Activated CD4-positive, alpha-beta T cell treated with anti-CD3 and anti-CD28 coated beads, Interleukin-2, amount 50 U/mL, for 16 hours (primary cell): Measurements from ENCODE around the gene FRMD1.

Experiments used
- DNase-seq: peaks from one replicate; pipeline ENCODE4 v3.0.0-alpha.2; 2020

The FRMD1 gene

DNA sequence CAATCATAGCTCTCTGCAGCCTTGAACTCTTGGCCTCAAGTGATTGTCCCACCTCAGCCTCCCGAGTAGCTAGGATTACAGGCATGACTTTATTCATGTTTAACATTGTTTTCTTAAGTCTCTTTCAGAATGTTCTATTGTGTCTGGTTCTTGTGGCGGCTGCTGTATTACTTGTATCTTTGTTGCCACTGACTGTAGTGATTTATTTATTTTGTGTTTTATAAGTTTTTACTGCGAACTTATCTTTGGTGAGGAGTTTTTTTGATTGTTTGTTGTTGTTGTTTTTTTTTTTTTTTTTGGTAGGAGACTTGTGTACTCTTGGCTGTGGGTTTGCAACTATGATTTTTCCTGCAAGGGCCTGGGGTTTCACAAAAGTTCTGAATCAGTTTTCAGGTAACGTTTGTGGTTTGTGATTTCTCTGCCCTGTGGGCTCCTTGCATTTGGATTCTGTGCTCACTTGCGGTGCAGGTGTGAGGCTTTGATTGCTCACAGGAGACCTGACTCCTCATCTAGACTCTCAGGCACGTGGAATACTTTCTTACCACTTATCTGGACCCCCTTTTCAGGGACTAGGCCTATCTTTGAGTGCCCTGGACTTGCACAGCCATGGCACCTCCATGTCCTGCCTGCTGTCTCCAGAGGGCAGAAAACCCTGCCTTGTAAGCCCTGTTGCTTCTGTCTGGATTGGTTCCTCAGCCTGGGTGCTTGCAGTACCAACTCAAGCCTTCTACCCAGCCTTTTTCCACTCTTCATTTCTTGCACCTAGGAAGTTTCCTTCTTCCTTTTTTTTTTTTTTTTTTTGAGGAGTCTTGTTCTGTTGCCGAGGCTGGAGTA lies 56.3 kb downstream of the FRMD1 start:
- no peak for DNase-seq

- no peak for DNase-seq
These were observed 57.4 kb downstream of the FRMD1 start for GRCh38 chr6:168021581-168021980.

DNA sequence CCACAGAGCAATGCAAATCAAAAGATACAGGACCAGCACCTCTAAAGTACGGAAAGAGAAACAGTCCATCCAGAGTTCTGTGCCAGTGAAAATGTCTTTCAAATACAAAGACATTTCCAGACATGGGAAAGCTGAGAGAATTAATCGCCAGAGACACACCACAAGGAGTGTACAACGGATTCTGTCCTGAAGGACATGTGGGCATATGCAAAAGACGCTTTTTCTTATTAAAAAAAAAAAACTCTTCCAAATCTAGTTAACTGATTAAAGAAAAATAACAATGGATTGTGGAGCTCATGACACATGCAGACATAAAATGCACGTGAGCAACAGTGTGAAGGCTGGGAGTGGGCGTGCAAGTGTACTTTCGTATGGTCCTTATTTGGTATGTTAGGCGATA lies 58.8 kb downstream of the FRMD1 start:
- no peak for DNase-seq

DNA sequence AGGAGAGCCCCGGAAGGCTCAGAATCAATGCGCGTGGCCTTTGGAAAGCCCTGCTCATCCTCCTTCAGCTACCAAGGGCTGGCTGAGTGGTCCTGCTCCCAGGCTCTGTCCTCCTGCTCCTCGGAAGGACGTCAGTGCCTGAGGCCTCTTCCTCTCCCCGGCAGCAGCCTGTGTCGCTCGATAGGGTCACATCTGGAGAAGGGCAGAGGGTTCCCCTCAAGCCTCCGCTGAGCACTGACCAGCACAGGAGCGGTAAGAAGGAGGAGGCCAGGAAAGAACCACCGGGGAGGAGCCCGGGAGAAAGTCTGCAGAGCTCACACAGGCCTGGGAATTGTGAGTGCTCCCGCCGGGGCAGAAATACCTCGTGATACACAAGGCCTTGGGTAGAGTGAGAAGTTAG lies 60.3 kb downstream of the FRMD1 start:
- no peak for DNase-seq

DNA sequence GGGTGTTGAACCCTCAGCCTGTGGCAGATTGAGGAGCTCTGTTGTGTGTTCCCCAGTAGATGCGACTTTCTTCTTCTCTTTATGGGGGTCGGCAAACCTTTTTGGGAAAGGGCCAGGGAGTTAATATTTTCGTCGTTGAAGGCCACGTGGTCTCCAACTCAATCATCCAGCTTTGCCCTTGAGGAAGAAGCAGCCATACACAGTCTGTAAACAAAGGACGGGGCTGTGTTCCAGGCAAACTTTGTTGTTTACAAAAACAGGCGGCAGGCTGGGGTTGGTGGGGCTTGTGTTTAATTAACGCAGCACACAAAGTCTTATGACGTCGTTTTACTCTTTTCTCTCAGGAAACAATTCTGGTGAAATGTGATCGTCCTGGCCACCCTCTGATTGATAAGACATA lies 61.4 kb downstream of the FRMD1 start:
- no peak for DNase-seq

DNA sequence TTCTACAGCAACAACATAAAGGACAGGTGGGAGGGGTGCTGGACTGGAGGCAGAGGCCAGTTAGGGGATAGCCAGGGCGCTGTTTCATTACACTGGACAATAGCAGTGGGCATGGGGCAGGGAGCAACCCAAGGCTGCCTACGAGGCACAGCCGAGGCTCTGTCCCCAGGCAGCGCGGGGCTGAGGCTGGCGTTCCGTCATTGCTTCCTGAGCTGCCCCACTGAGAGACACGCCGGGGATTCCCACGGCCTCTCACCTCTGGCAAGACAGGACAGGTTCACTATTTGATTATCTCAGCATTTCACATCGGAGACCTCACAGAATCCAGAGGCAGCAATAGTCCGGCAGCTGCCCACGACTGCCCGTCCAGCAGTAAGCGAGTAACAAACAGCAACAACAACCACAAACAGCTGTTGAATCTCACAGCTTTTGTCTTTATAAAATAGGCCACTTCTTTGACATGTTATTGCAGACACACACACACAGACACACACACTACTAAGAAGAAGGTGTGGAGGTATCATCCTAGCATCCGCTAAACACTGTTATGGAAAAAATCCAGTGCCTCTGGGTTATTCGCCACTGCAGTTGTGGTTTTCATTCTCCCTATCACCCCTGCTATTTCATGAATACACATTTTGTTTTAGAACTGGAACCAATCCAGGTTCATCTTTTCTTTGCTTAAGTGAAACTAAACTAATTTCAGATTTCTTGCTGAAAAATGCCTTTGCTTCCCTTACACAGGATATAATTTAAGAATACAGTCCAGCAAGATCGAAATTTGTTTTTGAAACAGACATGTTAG lies 62.1 kb downstream of the FRMD1 start:
- DNase-seq = no peak

DNA sequence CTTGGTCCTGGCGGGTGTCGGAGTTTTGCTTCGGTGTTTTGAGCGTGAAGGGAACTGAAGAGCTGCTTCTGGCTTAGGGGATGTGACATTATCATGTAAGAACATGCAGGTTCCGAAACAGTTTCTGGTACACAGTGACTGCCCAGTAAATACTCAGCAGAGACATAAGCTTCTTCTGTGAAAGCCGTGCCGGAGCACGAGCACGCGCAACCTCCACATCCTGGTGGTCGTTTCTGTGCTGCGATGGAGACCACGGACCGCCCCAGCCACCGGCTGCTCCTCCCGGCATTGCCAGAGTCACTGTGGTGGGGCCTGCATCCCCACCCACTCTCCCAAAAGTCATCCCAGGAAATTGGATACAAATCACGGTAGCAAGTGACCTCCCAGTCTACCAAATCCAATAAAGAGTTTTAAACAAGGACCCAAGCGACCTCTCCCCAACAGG lies 62.8 kb downstream of the FRMD1 start:
- DNase-seq = no peak

DNA sequence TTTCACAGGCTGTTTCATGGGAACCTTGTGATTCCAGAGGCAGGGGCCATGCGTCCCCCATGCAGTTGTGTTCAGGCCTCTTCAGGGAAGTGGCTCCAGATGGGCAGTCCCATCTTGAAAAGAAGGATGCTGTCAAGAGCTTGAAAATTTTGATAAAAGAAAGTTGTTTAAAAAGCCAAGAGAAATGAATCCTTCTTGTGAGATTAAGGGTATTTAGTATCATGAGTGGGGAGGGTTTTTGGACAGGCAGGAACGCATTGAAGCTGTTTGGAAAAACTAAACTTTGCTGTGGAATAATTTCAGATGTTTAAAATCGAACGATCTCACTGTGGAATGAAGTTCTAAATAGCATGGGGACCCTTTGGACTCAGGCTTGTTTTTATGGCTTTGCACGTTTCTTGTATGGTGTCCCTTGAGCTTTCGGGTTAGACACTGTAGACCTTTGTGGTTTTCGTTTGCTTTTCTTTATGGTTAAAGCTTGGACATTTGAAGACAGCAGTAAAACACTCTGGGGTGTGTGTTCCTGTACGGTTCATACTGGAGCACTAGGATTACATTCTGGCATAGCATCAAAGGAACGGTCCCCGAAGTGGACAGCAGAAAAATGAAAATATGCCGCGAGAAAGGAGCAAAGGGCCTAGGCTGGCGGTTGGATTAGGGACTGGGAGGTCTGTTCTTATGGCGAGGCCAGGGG lies 63.4 kb downstream of the FRMD1 start:
- no peak for DNase-seq

DNA sequence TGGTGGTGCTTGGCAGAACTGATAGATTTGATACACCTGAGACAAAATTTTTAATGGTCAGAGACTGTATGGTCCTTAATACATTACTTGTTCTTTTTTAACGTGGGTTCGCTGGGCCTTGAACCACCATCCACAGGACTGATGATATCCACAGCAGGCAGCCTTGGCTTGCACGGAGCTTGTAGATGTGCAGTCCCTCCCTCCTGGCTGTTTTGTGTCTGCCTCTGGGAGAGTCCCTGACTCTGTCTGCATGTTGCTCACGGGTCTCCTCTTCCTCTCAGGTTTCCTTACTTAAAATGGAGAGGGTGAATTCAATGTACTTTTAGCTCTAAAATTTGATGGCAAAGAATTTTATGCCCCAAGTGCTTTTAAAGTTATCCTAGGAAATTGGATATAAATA lies 64.0 kb downstream of the FRMD1 start:
- no peak for DNase-seq

- DNase-seq = no peak
These were observed 64.6 kb downstream of the FRMD1 start for GRCh38 chr6:168014428-168014827.

DNA sequence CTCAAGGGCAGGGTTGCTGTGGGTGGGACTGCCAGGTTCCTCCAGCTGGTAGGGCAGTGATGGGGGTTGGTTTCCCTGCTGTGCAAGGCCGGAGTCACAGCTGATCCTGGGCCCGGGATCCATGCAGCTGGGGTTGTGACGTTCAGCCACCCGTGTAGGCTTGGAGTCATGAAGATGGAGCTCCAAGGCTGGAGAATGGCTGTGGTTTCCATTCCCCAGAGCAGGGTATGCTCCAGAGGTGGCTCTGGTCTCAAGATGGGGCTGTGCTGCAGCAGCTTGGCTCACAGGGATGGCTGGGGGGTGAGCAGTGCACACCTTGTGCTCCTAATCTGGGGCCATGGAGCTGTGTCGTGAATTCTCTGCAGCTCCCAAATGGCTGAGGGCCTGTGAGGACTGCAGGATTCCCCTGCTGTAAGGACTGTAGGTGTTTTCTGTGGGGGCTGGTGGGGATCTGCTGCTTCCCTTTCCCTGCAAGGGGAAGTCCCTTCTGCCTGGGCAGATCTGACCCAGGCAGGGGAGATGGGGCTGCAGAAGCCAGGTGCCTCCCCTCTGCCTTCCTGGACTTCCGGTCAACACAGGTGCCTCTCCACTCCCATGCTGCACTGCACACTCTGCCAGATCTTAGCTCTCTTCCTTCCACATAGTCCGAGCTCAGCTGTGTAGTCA lies 65.6 kb downstream of the FRMD1 start:
- DNase-seq = no peak

GRCh38 chr6:168012431-168013249 lies 66.4 kb downstream of the FRMD1 start:
- no peak for DNase-seq

- DNase-seq = no peak
These were observed 67.7 kb downstream of the FRMD1 start for GRCh38 chr6:168011291-168011690.

GRCh38 chr6:168009331-168009730 lies 69.7 kb downstream of the FRMD1 start:
- no peak for DNase-seq

GRCh38 chr6:168007592-168008338 lies 71.2 kb downstream of the FRMD1 start:
- no peak for DNase-seq

DNA sequence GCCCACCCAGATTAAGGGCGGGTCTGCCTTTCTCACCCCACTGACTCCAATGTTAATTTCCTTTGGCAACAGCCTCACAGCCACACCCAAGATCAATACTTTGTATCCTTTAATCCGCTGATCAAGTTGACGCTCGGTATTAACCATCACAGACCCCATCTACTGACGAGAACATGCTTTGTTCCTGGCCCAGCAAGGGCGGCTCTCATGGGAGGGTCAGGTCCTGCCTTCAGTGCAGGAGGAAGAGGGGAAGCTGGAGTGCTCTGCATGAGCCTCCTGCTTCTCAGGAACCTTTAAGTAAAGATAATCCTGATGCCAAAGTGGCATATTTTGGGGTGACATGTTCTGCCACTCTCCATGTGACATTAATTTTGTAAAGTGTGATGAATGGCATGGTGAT lies 73.2 kb downstream of the FRMD1 start:
- DNase-seq = no peak

- DNase-seq = no peak
These were observed 74.1 kb downstream of the FRMD1 start for GRCh38 chr6:168004945-168005344.

DNA sequence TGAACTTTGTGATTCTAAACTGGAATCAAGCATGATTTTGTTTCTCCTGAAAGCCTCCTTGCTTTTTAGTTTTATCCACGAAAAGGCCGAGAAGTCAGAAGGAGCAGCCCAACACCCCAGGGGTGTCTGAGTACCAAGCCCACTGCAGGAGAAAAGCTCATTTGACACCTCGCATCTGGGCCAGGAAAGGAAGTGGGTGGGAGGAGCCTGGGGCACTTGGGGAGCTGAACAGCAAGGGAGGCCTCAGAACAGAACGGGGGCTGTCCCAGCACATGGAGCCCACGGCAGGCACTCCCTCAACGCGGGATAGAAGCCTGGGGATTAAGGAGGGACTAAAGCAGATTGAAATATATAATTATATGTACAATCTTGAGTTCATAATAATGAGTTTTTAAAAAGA lies 75.0 kb downstream of the FRMD1 start:
- no peak for DNase-seq
